Fibroblast of mammary gland (primary cell): ENCODE measurements around the gene EDEM3.

ENCODE experiments used
- DNase-seq: peaks from one replicate; pipeline ENCODE4 v3.0.0-alpha.2; 2010; ENCODE audit warnings: low read depth
- H3K4me3 ChIP-seq: 2 replicates; pipeline ENCODE4 v1.5.1; 2011; ENCODE audit warnings: low read depth, mild to moderate bottlenecking, low read length, moderate library complexity; ENCODE audit not compliant: control insufficient read depth
- CTCF ChIP-seq: conservative IDR thresholded peaks from 2 replicates; pipeline ENCODE4 v1.5.1; 2011; ENCODE audit warnings: low read depth, low read length, inconsistent platforms; ENCODE audit not compliant: control insufficient read depth, insufficient read depth

The EDEM3 gene

GRCh38 chr1:184695023-184695422 lies 59.6 kb downstream of the EDEM3 start:
- no peak overlapping the region for H3K4me3 ChIP-seq
- DNase-seq: no peak
- no peak for TF ChIP-seq CTCF

- DNase-seq: no peak
- no peak overlapping the region for H3K4me3 ChIP-seq
- no peak for TF ChIP-seq CTCF
These were observed 61.6 kb downstream of the EDEM3 start for GRCh38 chr1:184693011-184693410.

GRCh38 chr1:184691719-184692324 lies 62.8 kb downstream of the EDEM3 start:
- peak; percentile 66 for DNase-seq
- peak; percentile 78 for TF ChIP-seq CTCF

GRCh38 chr1:184686540-184686939 lies 68.1 kb downstream of the EDEM3 start:
- TF ChIP-seq CTCF: no peak
- no peak overlapping the region for H3K4me3 ChIP-seq
- DNase-seq: no peak

More at GRCh38 chr1:184691719-184692324, 62.8 kb downstream of the EDEM3 start:
- H3K4me3 ChIP-seq: no peak overlapping the region

DNA sequence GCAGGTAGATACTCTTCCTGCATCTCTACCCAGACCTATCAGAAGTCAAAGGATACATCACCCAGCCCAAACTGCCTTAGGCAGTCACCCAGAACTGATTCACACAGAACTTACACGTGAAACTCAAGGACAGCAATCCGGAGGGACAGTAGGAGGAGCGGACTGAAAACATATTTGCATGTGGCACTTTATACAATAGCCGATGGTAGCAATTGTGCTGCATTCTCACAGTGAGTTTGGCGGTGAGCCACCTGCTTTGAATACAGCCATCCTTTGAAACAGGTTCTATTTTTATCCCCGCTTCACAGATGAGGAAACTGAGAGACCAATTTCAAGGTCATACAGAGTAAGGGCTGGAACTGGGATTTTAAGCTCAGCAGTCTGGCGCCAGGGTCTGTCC lies 69.5 kb downstream of the EDEM3 start:
- no peak for DNase-seq
- no peak for TF ChIP-seq CTCF
- no peak overlapping the region for H3K4me3 ChIP-seq

- no peak for TF ChIP-seq CTCF
- DNase-seq: peak; percentile 34
- H3K4me3 ChIP-seq: no peak overlapping the region
These were observed 70.2 kb downstream of the EDEM3 start for GRCh38 chr1:184684285-184685074.
